Amniotic stem cell (primary cell): ENCODE data around the gene ACTR3C.
"Not testable (repeated sequence)": the region's sequence is repeated elsewhere in the genome, so short reads cannot be mapped to it uniquely, and the experiment has no call there.

ENCODE experiments used
- DNase-seq: peaks from one replicate; lab custom pipeline; 2025; lab: John Stamatoyannopoulos, UW

ACTR3C gene

GRCh38 chr7:150335108-150335773, 11.9 kb upstream of the ACTR3C start:
- DNase-seq, result no peak

GRCh38 chr7:150334108-150334507, 10.8 kb upstream of the ACTR3C start:
- DNase-seq, result no peak

GRCh38 chr7:150333659-150334058, 10.3 kb upstream of the ACTR3C start:
- DNase-seq, result no peak

- no peak for DNase-seq
These were observed 9.7 kb upstream of the ACTR3C start for GRCh38 chr7:150332852-150333635.

GRCh38 chr7:150330211-150330885, 7.0 kb upstream of the ACTR3C start:
- DNase-seq, result no peak

- DNase-seq, result no peak
These were observed 6.2 kb upstream of the ACTR3C start for GRCh38 chr7:150329331-150330120.

- no peak for DNase-seq
These were observed 4.0 kb upstream of the ACTR3C start for GRCh38 chr7:150327308-150327707.

GRCh38 chr7:150326657-150327268, 3.4 kb upstream of the ACTR3C start:
- no peak for DNase-seq

GRCh38 chr7:150325901-150326300, 2.6 kb upstream of the ACTR3C start:
- no peak for DNase-seq

GRCh38 chr7:150325110-150325611, 1.8 kb upstream of the ACTR3C start:
- DNase-seq, result no peak

GRCh38 chr7:150324373-150324961, 1.1 kb upstream of the ACTR3C start:
- DNase-seq, result no peak

- DNase-seq, result no peak
These were observed 482 bp upstream of the ACTR3C start for GRCh38 chr7:150323682-150324372.

GRCh38 chr7:150322114-150322832, 1.1 kb downstream of the ACTR3C start:
- DNase-seq, result no peak

- no peak for DNase-seq
These were observed 1.6 kb downstream of the ACTR3C start for GRCh38 chr7:150321788-150322113.

- no peak for DNase-seq
These were observed 5.4 kb downstream of the ACTR3C start for GRCh38 chr7:150317748-150318444.

GRCh38 chr7:150316987-150317386, 6.4 kb downstream of the ACTR3C start:
- DNase-seq, result not testable (repeated sequence)

- no peak for DNase-seq
These were observed 8.6 kb downstream of the ACTR3C start for GRCh38 chr7:150314639-150315239.

GRCh38 chr7:150313870-150314269, 9.5 kb downstream of the ACTR3C start:
- no peak for DNase-seq

- no peak for DNase-seq
These were observed 10.0 kb downstream of the ACTR3C start for GRCh38 chr7:150313367-150313809.
